ENCODE results near the gene MOCS1.

MOCS1 gene

GRCh38 chr6:39922821-39923220 is 11.4 kb downstream of the MOCS1 start:
- DNase-seq = no peak

GRCh38 chr6:39920157-39920556 is 14.1 kb downstream of the MOCS1 start:
- no peak for DNase-seq

GRCh38 chr6:39918831-39919230 is 15.4 kb downstream of the MOCS1 start:
- DNase-seq = no peak

- no peak for DNase-seq
Measured at GRCh38 chr6:39917981-39918380, 16.3 kb downstream of the MOCS1 start.

- no peak for DNase-seq
Measured at GRCh38 chr6:39917329-39917728, 16.9 kb downstream of the MOCS1 start.

GRCh38 chr6:39915866-39916265 is 18.4 kb downstream of the MOCS1 start:
- no peak for DNase-seq

GRCh38 chr6:39914239-39914638 is 20.0 kb downstream of the MOCS1 start:
- DNase-seq = no peak

GRCh38 chr6:39913391-39913916 is 20.8 kb downstream of the MOCS1 start:
- no peak for DNase-seq

GRCh38 chr6:39912446-39912845 is 21.8 kb downstream of the MOCS1 start:
- no peak for DNase-seq

- no peak for DNase-seq
Measured at GRCh38 chr6:39911513-39912125, 22.6 kb downstream of the MOCS1 start.

- no peak for DNase-seq
Measured at GRCh38 chr6:39910744-39911143, 23.5 kb downstream of the MOCS1 start.

- no peak for DNase-seq
Measured at GRCh38 chr6:39910164-39910563, 24.1 kb downstream of the MOCS1 start.

- no peak for DNase-seq
Measured at GRCh38 chr6:39909701-39910100, 24.6 kb downstream of the MOCS1 start.

- DNase-seq = no peak
Measured at GRCh38 chr6:39908838-39909583, 25.3 kb downstream of the MOCS1 start.

GRCh38 chr6:39907871-39908575 is 26.2 kb downstream of the MOCS1 start:
- no peak for DNase-seq

GRCh38 chr6:39906318-39906761 is 27.9 kb downstream of the MOCS1 start:
- no peak for DNase-seq

GRCh38 chr6:39905640-39905975 is 28.7 kb downstream of the MOCS1 start:
- DNase-seq = no peak

- DNase-seq = no peak
Measured at GRCh38 chr6:39904946-39905639, 29.2 kb downstream of the MOCS1 start.

- DNase-seq = no peak
Measured at GRCh38 chr6:39903656-39904055, 30.6 kb downstream of the MOCS1 start.

- DNase-seq = no peak
Measured at GRCh38 chr6:39902786-39903465, 31.3 kb downstream of the MOCS1 start.

- no peak for DNase-seq
Measured at GRCh38 chr6:39902136-39902535, 32.1 kb downstream of the MOCS1 start.

- DNase-seq = no peak
Measured at GRCh38 chr6:39901670-39902069, 32.6 kb downstream of the MOCS1 start.
